SK-N-SH treated with all-trans-retinoic acid at 6 μM for 48 hours (cell line): Measurements from ENCODE around the gene FAS.

ENCODE experiments used
- CSDC2 ChIP-seq: fragments of 250-450 bp; sonication (Bioruptor Pico); IDR thresholded peaks from 2 replicates; pipeline ENCODE4 v1.5.0; 2020; ENCODE audit warnings: mild to moderate bottlenecking, moderate library complexity
- SNAI2 ChIP-seq: fragments of 250-450 bp; sonication (Bioruptor Pico); IDR thresholded peaks from 2 replicates; pipeline ENCODE4 v1.5.0; 2020; ENCODE audit warnings: mild to moderate bottlenecking, moderate library complexity
- TOX ChIP-seq: fragments of 250-450 bp; sonication (Bioruptor Pico); IDR thresholded peaks from 2 replicates; pipeline ENCODE4 v1.8.0; 2021; ENCODE audit warnings: mild to moderate bottlenecking, moderate library complexity, borderline replicate concordance
- ZC3H10 ChIP-seq: fragments of 250-450 bp; sonication (Bioruptor Pico); IDR thresholded peaks from 2 replicates; pipeline ENCODE4 v1.5.1; 2021; ENCODE audit warnings: mild to moderate bottlenecking, moderate library complexity

GRCh38 chr10:88990384-88991160 lies at the start of gene FAS:
- no peak for TF ChIP-seq ZC3H10 (CRISPR knock-in tag)
- no peak for TF ChIP-seq TOX (CRISPR knock-in tag)
- TF ChIP-seq SNAI2 (CRISPR knock-in tag) = no peak
- TF ChIP-seq CSDC2 (CRISPR knock-in tag) = no peak
